Fibroblast of mammary gland (primary cell): ENCODE data around the gene ENTPD6.

Source experiments
- DNase-seq: peaks from one replicate; pipeline ENCODE4 v3.0.0-alpha.2; 2010; ENCODE audit warnings: low read depth
- H3K4me3 ChIP-seq: 2 replicates; pipeline ENCODE4 v1.5.1; 2011; ENCODE audit warnings: low read depth, mild to moderate bottlenecking, low read length, moderate library complexity; ENCODE audit not compliant: control insufficient read depth
- TF ChIP-seq, protein P1 (sequence below): conservative IDR thresholded peaks from 2 replicates; pipeline ENCODE4 v1.5.1; 2011; ENCODE audit warnings: low read depth, low read length, inconsistent platforms; ENCODE audit not compliant: control insufficient read depth, insufficient read depth

ENTPD6 gene

DNA sequence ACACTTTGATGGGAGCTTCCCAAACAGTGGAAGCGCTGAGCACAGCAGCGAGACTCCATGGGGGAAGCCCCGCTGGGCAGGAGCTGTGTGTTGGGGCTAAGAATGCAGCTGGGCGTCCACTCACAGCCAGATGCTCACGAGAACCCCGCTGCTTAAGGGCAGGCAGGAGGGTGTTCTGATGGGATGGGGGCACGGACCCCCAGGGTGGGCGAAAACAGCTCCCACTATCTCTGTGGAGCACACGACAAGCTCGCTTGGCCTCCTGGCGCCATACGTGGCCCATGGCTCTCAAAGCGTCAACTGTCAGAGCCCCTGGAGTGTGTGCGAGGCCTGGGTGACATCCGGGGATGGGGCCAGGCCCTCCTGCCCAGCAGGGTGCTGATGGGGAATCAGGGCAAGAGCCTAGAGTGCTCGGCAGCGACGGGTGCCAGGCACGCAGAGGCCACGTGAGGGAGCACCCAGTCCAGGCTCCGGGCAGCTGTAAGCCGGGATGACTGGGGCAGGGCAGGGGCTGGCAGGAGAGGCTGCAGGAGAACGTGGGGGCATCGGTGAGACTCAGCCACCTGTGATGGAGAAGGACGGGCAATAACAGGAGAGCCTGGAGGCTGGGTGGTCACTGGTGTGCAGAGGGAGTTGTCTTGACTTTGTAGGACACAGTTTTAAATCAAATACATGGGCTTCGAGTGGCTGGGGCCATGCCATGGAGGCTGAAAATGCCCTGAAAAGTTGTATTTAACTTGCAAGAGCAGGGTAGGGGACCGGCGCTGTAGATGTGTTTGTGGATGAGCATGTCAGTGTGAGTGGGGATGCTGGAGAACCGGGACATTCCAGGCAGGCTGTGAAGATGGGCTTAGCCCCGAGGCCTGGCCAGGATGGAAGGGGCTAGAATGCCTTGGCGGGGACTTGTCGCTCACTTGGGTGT, 79.6 kb downstream of the ENTPD6 start:
- no peak for DNase-seq
- TF ChIP-seq, protein P1, sequence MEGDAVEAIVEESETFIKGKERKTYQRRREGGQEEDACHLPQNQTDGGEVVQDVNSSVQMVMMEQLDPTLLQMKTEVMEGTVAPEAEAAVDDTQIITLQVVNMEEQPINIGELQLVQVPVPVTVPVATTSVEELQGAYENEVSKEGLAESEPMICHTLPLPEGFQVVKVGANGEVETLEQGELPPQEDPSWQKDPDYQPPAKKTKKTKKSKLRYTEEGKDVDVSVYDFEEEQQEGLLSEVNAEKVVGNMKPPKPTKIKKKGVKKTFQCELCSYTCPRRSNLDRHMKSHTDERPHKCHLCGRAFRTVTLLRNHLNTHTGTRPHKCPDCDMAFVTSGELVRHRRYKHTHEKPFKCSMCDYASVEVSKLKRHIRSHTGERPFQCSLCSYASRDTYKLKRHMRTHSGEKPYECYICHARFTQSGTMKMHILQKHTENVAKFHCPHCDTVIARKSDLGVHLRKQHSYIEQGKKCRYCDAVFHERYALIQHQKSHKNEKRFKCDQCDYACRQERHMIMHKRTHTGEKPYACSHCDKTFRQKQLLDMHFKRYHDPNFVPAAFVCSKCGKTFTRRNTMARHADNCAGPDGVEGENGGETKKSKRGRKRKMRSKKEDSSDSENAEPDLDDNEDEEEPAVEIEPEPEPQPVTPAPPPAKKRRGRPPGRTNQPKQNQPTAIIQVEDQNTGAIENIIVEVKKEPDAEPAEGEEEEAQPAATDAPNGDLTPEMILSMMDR, result no peak
- H3K4me3 ChIP-seq, result no peak overlapping the region

DNA sequence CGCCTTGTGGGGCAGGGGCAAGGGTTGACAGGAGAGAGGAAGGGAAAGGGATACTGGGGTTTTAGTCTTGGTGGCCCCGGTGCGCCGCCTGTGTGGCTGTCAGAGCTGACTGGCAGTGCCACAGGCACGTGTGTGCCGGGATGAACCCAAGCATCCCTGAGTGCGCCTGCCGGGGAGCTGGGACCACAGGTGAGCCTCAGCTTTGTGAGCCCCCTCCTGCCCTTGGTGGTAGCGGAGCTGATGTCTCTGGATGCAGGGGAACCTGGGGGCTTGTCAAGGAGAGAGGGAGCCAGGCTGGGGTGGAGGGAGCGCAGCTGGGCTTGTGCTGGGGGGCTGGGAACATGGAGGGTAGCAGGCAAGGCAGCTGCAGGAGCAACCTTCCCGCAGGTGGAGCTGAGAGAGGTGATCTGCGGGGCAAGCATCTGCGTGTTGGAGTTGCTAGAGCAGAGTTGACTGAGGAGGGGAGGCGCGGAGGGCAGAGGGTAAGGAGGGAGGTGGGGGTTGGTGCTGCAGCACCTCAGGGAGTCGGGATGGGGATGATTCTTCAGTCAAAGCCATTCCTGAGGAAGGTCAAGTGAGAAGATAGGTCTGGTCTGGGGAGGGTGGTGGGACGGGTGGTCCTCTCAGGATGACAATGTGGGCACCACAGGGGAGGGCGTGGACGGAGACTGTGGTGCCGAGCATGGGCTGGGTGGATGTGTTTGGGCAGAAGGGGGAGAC, 80.5 kb downstream of the ENTPD6 start:
- H3K4me3 ChIP-seq, result no peak overlapping the region
- TF ChIP-seq, protein P1, result no peak
- no peak for DNase-seq
